ENCODE measurements around the gene TMEM266.

Gene TMEM266

DNA sequence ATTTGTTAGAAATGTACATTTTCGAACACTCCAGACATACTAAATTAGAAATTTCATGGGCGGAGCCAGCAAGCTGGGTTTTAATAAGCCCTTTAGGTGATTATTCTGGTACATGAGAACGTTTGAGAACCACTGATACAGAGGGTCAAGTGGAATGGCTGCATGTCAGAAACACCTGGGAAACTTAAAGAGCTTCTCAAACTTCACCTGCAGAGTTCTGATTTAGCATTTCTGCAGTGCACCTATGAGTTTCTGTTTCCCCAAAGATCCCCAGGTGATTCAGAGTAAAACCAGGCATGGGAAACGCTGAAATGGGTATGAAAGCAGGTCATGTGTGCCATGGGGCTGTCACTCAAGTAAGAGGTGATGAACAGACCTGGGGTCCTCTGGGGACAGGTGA is 68.1 kb downstream of the TMEM266 start:
- no peak for DNase-seq

DNA sequence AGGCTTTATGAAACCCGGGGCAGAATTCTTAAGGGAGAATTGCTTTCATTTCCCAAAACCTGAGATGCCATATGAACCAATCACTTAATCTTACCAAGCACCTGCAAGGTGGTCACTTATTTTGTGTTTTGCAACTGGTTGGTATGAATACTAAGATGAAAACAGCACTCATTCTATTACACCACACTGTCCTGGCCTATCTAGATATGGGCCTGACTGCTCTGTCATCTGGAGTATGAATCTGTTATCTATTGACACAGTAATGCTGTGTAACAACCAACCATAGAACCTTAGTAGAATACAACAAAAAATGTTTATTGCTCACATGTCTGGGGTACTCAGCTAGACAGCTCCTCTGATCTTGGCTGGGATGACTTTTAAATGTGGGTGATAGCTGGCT is 74.8 kb downstream of the TMEM266 start:
- no peak for DNase-seq

DNA sequence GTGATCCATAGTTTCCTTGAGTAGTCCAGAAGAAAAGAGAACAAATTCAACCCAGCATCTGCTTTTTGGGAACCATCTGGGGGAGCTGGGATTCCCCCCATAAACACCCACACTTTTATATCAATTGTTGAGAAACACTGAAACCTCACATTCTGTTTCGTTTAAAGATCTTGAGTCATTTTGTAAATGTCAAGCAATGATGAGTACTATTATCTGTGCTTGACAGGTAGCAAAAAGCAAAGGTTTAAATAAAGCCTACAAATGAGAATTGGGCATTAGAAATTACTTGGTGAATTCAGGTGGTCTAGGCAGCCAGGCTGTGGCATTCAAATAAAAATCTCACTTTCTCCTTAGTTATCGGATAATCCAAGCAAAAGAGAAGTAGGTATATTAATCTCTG is 75.7 kb downstream of the TMEM266 start:
- no peak for DNase-seq

DNA sequence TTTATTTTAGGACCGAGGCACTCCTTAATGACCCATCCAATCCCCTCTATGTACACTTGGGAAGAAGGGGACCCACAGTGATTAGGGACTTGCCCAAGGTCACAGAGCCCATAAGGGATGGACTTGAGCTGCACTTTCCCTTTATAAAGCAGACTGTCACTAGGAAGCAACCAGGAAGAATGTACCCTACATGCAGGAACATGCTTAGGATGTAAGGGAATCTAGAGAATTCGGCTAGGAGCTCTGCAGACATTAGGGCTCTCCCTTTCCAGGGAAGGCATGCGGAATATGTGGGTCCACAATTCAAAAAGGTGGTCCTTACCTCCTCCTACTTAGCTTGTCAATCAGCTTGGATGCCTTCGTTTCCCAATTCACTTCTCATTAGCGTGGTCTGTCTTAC is 78.7 kb downstream of the TMEM266 start:
- no peak for DNase-seq

- DNase-seq: peak; percentile 59
Observed at GRCh38 chr15:76139368-76140073, 79.7 kb downstream of the TMEM266 start.

- DNase-seq: no peak
Observed at GRCh38 chr15:76140074-76140464, 80.3 kb downstream of the TMEM266 start.

DNA sequence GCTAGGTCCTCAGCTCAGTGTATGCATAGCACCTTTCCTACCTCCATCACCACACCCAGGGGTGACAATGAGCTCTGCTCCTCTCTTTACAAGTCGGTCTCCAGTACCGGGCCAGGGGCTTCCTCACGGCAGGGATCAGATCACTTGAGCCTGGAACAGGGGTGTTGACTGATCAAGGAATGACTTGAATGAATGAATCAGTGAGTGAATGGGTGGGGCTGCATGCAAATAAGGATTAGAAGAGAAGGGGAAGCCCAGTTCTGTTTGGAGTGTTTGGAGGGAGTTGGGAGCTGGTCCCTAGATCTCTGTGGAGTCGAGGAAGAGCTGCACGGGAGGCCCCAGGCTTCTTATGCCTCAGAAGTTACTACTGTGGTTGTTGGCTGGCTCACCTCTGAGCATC is 87.0 kb downstream of the TMEM266 start:
- DNase-seq: no peak

DNA sequence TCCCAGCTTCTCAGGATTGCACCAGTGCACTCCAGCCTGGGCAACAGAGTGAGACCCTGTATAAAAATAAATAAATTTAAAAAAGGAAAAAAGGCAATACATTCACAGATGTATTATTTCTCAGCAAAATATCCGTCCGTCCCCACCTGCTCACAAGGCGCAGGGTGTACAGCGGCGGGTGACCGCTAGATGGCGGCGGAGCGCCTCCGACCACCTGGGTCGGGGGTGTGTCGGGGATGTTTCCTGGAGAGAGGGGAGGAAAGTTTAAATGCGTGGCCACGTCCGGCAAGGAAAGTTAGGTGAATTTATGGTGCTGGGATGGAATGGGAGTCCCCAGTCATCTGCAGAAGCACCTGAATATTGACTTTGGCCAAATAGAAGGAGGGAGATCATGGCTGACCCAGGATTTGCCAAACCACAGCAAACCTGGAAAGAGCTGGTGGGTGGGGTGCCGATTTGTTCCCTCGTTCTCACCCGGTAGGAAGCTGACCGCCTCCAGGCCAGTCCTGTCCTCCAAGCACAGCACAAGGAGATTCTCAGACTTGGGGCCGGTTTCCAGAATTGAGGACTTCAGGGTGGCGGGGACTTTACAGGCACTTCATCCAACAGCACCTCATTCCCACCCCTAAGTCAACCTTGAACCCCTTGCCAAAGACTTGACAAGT is 88.3 kb downstream of the TMEM266 start:
- no peak for DNase-seq

DNA sequence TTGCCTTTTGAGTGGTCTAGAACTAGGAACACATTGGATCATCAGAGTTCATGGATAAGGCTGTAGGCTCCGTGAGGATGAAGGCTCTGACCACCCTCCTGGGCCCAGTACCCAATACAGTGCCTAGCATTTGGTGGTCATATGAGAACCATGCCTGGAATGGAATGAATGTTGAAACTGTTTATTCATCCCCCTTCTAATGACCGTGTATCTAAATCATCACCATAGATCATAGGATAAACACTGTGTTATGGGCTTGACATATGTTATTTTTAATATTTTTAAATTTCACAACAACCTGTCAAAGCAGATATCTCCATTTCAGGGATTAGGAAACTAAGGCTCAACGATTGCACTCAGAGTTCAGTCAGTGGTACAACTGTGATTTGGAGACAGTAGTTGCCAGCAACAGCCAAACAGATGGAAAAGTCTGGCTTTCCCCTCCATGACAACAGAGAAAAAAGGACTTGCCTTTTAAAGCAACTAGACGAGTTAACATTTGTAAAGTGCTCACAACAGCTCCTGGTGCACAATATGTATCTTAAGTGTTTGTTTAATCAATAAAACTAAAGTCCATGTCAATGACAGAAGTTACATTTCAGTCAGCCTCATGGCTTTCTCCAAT is 89.6 kb downstream of the TMEM266 start:
- peak; percentile 18 for DNase-seq

DNA sequence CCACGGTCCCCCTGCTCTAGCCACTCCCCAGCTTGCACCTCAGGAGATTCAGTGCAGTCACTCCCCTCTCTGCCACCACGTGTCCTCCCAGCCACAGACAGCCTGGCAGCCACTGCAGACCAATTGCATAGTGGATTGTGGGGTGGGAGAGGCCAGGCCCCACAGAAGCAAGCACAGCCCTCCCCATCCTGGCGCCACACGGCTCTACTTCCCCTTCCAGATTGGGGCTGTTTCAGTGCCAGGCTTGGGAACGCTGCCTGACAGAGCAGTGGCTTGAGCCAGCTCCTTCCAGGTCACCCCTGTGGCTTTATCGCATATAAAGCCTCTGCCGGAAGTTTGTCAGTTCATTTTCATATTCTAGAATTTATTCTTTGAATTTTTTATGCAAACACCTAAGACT is 90.7 kb downstream of the TMEM266 start:
- DNase-seq: no peak

DNA sequence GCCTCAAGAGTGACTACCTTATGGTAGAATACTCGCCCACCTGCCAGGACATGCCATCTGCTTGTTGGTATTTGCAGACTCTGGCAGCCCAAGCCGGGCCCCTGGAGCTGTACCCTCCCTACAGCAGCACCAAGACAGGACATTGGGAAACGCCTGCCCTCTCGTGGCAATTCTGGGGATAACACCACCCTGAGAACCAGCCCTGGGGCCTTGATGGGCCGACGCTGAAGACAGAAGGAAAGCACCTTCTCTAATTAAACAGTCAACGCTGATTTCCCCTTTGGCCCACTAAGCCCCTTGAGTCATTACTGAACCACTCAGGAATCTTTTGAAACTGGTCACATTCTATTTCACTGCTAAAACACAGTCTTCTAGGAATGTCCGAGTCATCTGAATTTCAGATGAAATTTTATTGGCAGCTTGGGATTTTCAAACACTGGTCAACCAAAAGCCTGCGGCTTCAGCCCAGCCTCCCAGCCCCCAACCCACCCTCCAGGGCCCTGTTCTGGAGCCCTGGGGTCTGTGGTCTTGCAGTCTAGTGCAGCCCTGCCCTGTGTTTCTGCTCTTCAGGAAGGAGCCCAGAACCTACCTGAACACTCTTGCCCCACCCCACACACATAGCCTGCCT is 91.3 kb downstream of the TMEM266 start:
- DNase-seq: peak; percentile 88

- no peak for DNase-seq
Observed at GRCh38 chr15:76151599-76151974, 91.8 kb downstream of the TMEM266 start.

GRCh38 chr15:76152197-76152596 is 92.4 kb downstream of the TMEM266 start:
- DNase-seq: no peak

DNA sequence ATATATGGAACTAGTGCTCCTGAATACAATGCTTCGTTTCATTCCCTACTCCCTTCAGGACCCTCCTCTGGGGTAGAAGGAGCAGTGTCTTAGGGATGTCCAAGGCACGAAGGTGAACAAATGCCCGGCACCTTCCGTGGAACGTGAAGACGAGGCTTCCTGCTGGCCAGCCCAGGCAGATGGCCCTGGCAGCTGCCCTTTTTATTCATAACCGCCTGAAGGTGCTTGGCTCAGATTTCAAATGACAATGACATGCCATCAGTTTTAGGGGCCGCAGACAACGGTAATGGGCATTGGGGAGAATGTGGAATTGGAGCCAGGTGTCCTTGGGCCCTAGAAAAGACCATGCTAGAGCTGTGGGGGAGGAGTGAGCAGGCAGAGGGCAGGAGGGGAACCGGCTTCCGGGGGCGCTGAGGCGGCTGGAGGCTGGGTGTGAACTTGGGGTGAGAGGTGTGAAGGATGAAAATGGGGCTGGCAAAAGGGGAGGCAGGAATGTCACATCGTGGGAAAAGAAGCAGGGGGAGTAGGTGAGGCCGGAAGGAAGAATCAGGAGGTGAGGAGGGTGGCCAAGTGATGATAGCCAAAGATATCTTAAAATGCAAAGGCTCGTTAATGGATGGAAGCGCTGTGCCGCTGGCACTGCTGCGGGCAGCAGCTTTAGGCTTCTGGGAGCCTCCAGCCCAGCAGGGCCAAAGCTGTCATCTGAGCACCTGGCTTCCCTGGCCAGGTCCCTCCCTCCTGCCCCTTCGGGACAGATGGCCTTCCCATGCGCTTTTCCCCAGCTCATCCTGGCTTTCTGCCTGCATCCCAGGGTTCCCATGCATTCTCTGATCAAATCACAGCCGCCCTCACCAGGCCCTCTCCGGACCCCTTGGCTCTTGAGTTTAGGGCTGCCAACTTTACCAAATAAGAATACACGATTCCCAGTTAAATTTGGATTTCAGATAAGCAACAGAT is 93.7 kb downstream of the TMEM266 start:
- DNase-seq: no peak

GRCh38 chr15:76155731-76156130 is 95.9 kb downstream of the TMEM266 start:
- DNase-seq: peak; percentile 80

GRCh38 chr15:76158226-76158625 is 98.4 kb downstream of the TMEM266 start:
- DNase-seq: no peak

DNA sequence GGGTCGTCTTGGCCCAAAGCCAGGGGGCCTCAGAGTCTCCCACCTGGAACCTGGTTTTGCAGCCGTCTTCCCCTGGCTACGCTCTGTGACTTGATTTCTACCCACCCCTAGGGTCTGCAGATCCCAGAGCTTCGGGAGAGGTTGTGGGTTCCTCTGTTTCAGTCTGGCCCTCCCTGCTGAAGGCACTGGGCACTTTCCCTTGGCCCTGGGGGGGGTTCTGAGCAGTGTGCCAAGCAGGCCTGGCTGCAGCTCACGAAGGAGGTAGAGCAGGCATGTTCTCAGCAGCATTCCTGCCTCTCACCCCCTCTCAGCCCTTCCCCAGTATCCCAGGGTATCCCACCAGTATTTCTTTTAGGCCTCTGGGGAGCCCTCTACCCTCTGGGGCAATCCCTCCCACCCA is 99.0 kb downstream of the TMEM266 start:
- no peak for DNase-seq

GRCh38 chr15:76159282-76159681 is 99.5 kb downstream of the TMEM266 start:
- no peak for DNase-seq

GRCh38 chr15:76160426-76161152 is 100.8 kb downstream of the TMEM266 start:
- no peak for DNase-seq

DNA sequence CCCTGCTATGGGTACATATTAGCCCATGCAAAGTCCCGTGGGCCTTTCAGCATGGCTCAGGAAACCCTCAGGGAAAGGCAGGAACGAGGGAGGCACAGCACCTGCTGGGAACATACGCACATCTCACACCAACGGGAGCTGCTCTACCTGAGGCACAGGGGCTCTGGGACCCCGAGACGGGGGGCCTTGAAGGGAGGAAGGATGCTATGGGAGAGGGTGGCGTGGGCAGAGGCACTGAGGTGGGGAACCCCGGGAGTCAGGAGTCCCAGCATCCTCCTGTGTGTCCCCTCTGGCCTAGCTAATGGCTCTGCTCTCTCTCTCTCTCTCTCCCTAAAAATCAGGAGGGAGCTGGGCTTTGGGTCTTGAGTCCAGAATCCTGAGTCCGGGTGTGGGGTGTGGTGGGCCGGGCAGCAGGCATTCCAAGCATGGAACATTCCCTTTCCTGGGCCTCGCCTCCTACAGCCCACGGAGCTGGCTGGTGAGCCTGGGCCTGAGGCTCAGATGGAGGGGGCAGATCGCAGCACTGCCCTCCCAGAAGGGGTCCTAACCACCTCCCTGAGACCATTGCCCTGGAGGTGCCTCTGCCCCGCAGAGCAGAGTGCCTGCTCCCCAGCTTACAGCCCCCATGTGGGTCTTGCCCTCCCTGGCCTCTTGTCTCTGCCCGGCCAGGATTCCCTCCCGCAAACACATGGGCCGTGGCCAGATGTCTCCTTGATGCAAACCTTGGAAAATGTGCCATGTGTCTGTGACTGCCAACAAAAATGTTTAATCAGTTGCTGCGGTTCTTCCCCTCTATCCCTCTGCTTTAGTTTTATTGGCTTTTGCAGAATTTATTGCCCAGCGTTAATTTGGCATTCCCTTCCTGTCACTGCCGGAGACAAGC is 101.6 kb downstream of the TMEM266 start:
- no peak for DNase-seq

- DNase-seq: no peak
Observed at GRCh38 chr15:76162036-76162398, 102.2 kb downstream of the TMEM266 start.

Measured in fibroblast of skin of abdomen (primary cell).